GM23338 (cell line): Measurements from ENCODE around the gene NT5C1A. TPM values are rescaled to one million over a fixed set of nuclear protein-coding genes. Genes with fewer than 3 reads are reported as not detected.

Experiments
- ATAC-seq: fragments of 200-7000 bp; cut with Tn5 transposase; 3 replicates; pipeline ENCODE4 v1.9.1; 2020
- DNase-seq: peaks from one replicate; pipeline ENCODE4 v3.0.0-alpha.2; 2015; ENCODE audit warnings: low spot score
- H2AFZ ChIP-seq: fragments of 200-600 bp; sonication (generic); 2 replicates; pipeline ENCODE4 v1.8.0; 2016; ENCODE audit warnings: antibody characterized with exemption, mild to moderate bottlenecking, moderate library complexity
- H3F3A ChIP-seq: fragments of 200-600 bp; sonication (generic); replicated peaks from 2 replicates; pipeline ENCODE4 v1.8.0; 2017; ENCODE audit warnings: antibody characterized with exemption, mixed run types, low read depth
- H3K27ac ChIP-seq: fragments of 200-600 bp; sonication (generic); 2 replicates; pipeline ENCODE4 v1.6.1; 2016; ENCODE audit warnings: low read depth
- H3K27me3 ChIP-seq: fragments of 200-600 bp; sonication (generic); 2 replicates; pipeline ENCODE4 v1.8.0; 2016; ENCODE audit warnings: mild to moderate bottlenecking, mixed run types, moderate library complexity; ENCODE audit not compliant: insufficient read depth
- H3K36me3 ChIP-seq: fragments of 200-600 bp; sonication (generic); 2 replicates; pipeline ENCODE4 v1.8.0; 2016; ENCODE audit warnings: mild to moderate bottlenecking; ENCODE audit not compliant: insufficient read depth
- H3K4me1 ChIP-seq: fragments of 200-600 bp; sonication (generic); 2 replicates; pipeline ENCODE4 v1.8.0; 2016; ENCODE audit warnings: mild to moderate bottlenecking, moderate library complexity; ENCODE audit not compliant: insufficient read depth
- H3K4me2 ChIP-seq: fragments of 200-600 bp; sonication (generic); 2 replicates; pipeline ENCODE4 v1.7.1; 2017; ENCODE audit warnings: mixed run types
- H3K4me3 ChIP-seq: fragments of 200-600 bp; sonication (generic); 2 replicates; pipeline ENCODE4 v1.6.1; 2016; ENCODE audit warnings: mixed run types
- H3K79me2 ChIP-seq: fragments of 200-600 bp; sonication (generic); replicated peaks from 2 replicates; pipeline ENCODE4 v1.8.0; 2017; ENCODE audit warnings: mild to moderate bottlenecking; ENCODE audit not compliant: insufficient read depth
- H3K9me2 ChIP-seq: fragments of 200-600 bp; sonication (generic); 2 replicates; pipeline ENCODE4 v1.8.0; 2017; ENCODE audit not compliant: insufficient read depth
- H4K20me1 ChIP-seq: fragments of 200-600 bp; sonication (generic); replicated peaks from 2 replicates; pipeline ENCODE4 v1.8.0; 2017; ENCODE audit warnings: mild to moderate bottlenecking; ENCODE audit not compliant: insufficient read depth
- H3K27ac Mint-ChIP-seq: 2 replicates; pipeline ENCODE4 v1.8.0; 2020; ENCODE audit warnings: inconsistent platforms, mild to moderate bottlenecking, moderate library complexity, mixed read lengths
- H3K27me3 Mint-ChIP-seq: 3 replicates; pipeline ENCODE4 v1.8.0; 2022; ENCODE audit warnings: low read depth, mild to moderate bottlenecking, moderate library complexity, mixed read lengths, inconsistent platforms; ENCODE audit not compliant: insufficient read depth, poor library complexity
- H3K36me3 Mint-ChIP-seq: 3 replicates; pipeline ENCODE4 v1.8.0; 2021; ENCODE audit warnings: low read depth, mild to moderate bottlenecking, inconsistent platforms, moderate library complexity, mixed read lengths
- H3K4me1 Mint-ChIP-seq: 3 replicates; pipeline ENCODE4 v1.8.0; 2020; ENCODE audit warnings: mild to moderate bottlenecking, inconsistent platforms, mixed read lengths
- H3K4me3 Mint-ChIP-seq: 3 replicates; pipeline ENCODE4 v1.8.0; 2021; ENCODE audit warnings: moderate library complexity, mild to moderate bottlenecking, inconsistent platforms, mixed read lengths
- H3K9me3 Mint-ChIP-seq: 3 replicates; pipeline ENCODE4 v1.8.0; 2020; ENCODE audit warnings: moderate library complexity, mild to moderate bottlenecking, inconsistent platforms, mixed read lengths
- CREB1 ChIP-seq: fragments of 250-450 bp; sonication (Bioruptor Pico); IDR thresholded peaks from 2 replicates; pipeline ENCODE4 v1.5.0; 2020; ENCODE audit warnings: low read depth, mild to moderate bottlenecking, moderate library complexity
- JUNB ChIP-seq: IDR thresholded peaks from one replicate; pipeline ENCODE4 v1.6.1; 2016; ENCODE audit warnings: antibody characterized with exemption; ENCODE audit not compliant: unreplicated experiment
- POLR2AphosphoS5 ChIP-seq: IDR thresholded peaks from 2 replicates; pipeline ENCODE4 v1.6.1; 2016; ENCODE audit warnings: antibody characterized with exemption, low read depth
- ZNF462 ChIP-seq: fragments of 250-450 bp; sonication (Bioruptor Pico); IDR thresholded peaks from 2 replicates; pipeline ENCODE4 v1.5.0; 2020; ENCODE audit warnings: mild to moderate bottlenecking, moderate library complexity
- polyA plus RNA-seq: library from polyadenylated mRNA; unstranded; fragments of >200 nt; fragmentation: Nextera tagmentation; extraction: Ambion mirVana; gene quantifications from 2 replicates; pipeline ENCODE4 v1.2.1, GENCODE V29; 2016
- total RNA-seq: library from RNA; depleted of rRNA; stranded (reverse); fragments of >200 nt; shearing (Covaris generic); gene quantifications from 2 replicates; pipeline ENCODE4 v1.2.3, GENCODE V29; 2014
- TF ChIP-seq, protein P1 (sequence below): IDR thresholded peaks from one replicate; pipeline ENCODE4 v1.6.1; 2018; ENCODE audit warnings: antibody characterized with exemption; ENCODE audit not compliant: unreplicated experiment
- TF ChIP-seq, protein P2 (sequence below): IDR thresholded peaks from 2 replicates; pipeline ENCODE4 v1.6.1; 2016; ENCODE audit warnings: antibody characterized with exemption

NT5C1A gene
- total and polyA plus RNA-seq, 2 experiments from 2014 or later = not detected

- TF ChIP-seq POLR2AphosphoS5 (no peak), CREB1 (CRISPR knock-in tag) (no peak), JUNB (no peak), ZNF462 (CRISPR knock-in tag) (no peak)
- TF ChIP-seq, protein P1, sequence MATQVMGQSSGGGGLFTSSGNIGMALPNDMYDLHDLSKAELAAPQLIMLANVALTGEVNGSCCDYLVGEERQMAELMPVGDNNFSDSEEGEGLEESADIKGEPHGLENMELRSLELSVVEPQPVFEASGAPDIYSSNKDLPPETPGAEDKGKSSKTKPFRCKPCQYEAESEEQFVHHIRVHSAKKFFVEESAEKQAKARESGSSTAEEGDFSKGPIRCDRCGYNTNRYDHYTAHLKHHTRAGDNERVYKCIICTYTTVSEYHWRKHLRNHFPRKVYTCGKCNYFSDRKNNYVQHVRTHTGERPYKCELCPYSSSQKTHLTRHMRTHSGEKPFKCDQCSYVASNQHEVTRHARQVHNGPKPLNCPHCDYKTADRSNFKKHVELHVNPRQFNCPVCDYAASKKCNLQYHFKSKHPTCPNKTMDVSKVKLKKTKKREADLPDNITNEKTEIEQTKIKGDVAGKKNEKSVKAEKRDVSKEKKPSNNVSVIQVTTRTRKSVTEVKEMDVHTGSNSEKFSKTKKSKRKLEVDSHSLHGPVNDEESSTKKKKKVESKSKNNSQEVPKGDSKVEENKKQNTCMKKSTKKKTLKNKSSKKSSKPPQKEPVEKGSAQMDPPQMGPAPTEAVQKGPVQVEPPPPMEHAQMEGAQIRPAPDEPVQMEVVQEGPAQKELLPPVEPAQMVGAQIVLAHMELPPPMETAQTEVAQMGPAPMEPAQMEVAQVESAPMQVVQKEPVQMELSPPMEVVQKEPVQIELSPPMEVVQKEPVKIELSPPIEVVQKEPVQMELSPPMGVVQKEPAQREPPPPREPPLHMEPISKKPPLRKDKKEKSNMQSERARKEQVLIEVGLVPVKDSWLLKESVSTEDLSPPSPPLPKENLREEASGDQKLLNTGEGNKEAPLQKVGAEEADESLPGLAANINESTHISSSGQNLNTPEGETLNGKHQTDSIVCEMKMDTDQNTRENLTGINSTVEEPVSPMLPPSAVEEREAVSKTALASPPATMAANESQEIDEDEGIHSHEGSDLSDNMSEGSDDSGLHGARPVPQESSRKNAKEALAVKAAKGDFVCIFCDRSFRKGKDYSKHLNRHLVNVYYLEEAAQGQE = no peak
- TF ChIP-seq, protein P2, sequence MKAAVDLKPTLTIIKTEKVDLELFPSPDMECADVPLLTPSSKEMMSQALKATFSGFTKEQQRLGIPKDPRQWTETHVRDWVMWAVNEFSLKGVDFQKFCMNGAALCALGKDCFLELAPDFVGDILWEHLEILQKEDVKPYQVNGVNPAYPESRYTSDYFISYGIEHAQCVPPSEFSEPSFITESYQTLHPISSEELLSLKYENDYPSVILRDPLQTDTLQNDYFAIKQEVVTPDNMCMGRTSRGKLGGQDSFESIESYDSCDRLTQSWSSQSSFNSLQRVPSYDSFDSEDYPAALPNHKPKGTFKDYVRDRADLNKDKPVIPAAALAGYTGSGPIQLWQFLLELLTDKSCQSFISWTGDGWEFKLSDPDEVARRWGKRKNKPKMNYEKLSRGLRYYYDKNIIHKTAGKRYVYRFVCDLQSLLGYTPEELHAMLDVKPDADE = no peak
- no peaks in the 10 kb centered on the region for H3K79me2 ChIP-seq
- no peak overlapping the region for H3K27ac ChIP-seq
- DNase-seq = no peak
- H3K4me1 ChIP-seq = peaks cover 7% of the 10 kb centered on the region; the same call in 1 of the 2 replicates
- no peak for ATAC-seq
- Mint-ChIP-seq H3K27me3 (peaks cover 100% of the 10 kb centered on the region), H3K4me3 (no peak overlapping the region), H3K4me1 (peaks cover 15% of the 10 kb centered on the region), H3K9me3 (no peaks in the 10 kb centered on the region), H3K36me3 (no peaks in the 10 kb centered on the region), H3K27ac (no peak overlapping the region)
- H3K4me3 ChIP-seq = no peak overlapping the region
- H2AFZ ChIP-seq = no peak overlapping the region
- H3K27me3 ChIP-seq = peaks cover 100% of the 10 kb centered on the region
- no peaks in the 10 kb centered on the region for H3K9me2 ChIP-seq
- peaks cover 56% of the 10 kb centered on the region for H4K20me1 ChIP-seq
- H3F3A ChIP-seq = peaks cover 12% of the 10 kb centered on the region; the same call in 1 of the 2 replicates
- no peak overlapping the region for H3K4me2 ChIP-seq
- H3K36me3 ChIP-seq = no peaks in the 10 kb centered on the region
Observed at GRCh38 chr1:39713557-39713956, 41.6 kb upstream of the NT5C1A start.
